H1 (cell line): ENCODE measurements around the gene AANAT. TPM values are rescaled to one million over a fixed set of nuclear protein-coding genes. Genes with fewer than 3 reads are reported as not detected.

Source experiments
- BACH1 ChIP-seq: IDR thresholded peaks from 2 replicates; pipeline ENCODE4 v1.6.1; 2012; ENCODE audit warnings: low read length, improper control_type of control experiment
- CHD7 ChIP-seq: fragments of 300-600 bp; sonication (generic); IDR thresholded peaks from 2 replicates; pipeline ENCODE4 v1.7.1; 2012; ENCODE audit warnings: low read length, moderate library complexity, mild to moderate bottlenecking, inconsistent platforms; ENCODE audit not compliant: insufficient replicate concordance
- CREB1 ChIP-seq: IDR thresholded peaks from 2 replicates; pipeline ENCODE4 v1.6.1; 2012; ENCODE audit warnings: inconsistent platforms
- EZH2 ChIP-seq: fragments of 200-600 bp; sonication (generic); IDR thresholded peaks from 2 replicates; pipeline ENCODE4 v1.7.1; 2012; ENCODE audit warnings: low read depth, mild to moderate bottlenecking, moderate library complexity, low read length, inconsistent platforms; ENCODE audit not compliant: severe bottlenecking
- HDAC6 ChIP-seq: IDR thresholded peaks from one replicate; pipeline ENCODE4 v1.7.1; 2012; ENCODE audit warnings: low read depth, mild to moderate bottlenecking, inconsistent platforms, low read length, moderate library complexity
- JUN ChIP-seq: IDR thresholded peaks from 2 replicates; pipeline ENCODE4 v1.6.1; 2011; ENCODE audit warnings: low read depth, mild to moderate bottlenecking, improper control_type of control experiment, low read length
- RAD21 ChIP-seq, 2 experiments: IDR thresholded peaks in 1 of 2; conservative IDR thresholded peaks in 1 of 2; 2 replicates each; pipeline ENCODE4 v1.6.1; 2011; ENCODE audit warnings: low read depth in 2 of 2, low read length in 2 of 2, improper control_type of control experiment in 1 of 2, inconsistent platforms in 1 of 2, mild to moderate bottlenecking in 1 of 2, moderate library complexity in 1 of 2
- SIRT6 ChIP-seq: IDR thresholded peaks from one replicate; pipeline ENCODE4 v1.7.1; 2012; ENCODE audit warnings: low read length, inconsistent platforms
- SIX5 ChIP-seq: IDR thresholded peaks from 2 replicates; pipeline ENCODE4 v1.6.1; 2011; ENCODE audit warnings: mild to moderate bottlenecking, low read depth, low read length
- polyA plus RNA-seq, 7 experiments: library from polyadenylated mRNA; depleted of rRNA in 3 of 7; stranded (reverse) in 5 of 7; unstranded in 2 of 7; fragments of >200 nt in 5 of 7; fragments of 200-250 nt in 2 of 7; gene quantifications; 1 replicate in 5 of 7; 2 replicates in 1 of 7; 4 replicates in 1 of 7; pipeline versions ENCODE4 v1.2.1 to v1.2.3, GENCODE V29; 2011 to 2013; ENCODE audit warnings: missing spikeins in 2 of 7, mixed read lengths in 2 of 7
- total RNA-seq: library from RNA; stranded (reverse); fragmentation: NEBNext Ultra II Directional; extraction: Animal tissue kit (Norgen Biotek cat#: 25700); gene quantifications from 2 replicates; pipeline ENCODE4 v1.2.1, GENCODE V29; 2021

Gene AANAT
- total and polyA plus RNA-seq, 2 of the 8 experiments (the other 6 are each of a cell fraction or from before 2014, with no cell fraction given): 0.53 TPM; not detected in 1

DNA sequence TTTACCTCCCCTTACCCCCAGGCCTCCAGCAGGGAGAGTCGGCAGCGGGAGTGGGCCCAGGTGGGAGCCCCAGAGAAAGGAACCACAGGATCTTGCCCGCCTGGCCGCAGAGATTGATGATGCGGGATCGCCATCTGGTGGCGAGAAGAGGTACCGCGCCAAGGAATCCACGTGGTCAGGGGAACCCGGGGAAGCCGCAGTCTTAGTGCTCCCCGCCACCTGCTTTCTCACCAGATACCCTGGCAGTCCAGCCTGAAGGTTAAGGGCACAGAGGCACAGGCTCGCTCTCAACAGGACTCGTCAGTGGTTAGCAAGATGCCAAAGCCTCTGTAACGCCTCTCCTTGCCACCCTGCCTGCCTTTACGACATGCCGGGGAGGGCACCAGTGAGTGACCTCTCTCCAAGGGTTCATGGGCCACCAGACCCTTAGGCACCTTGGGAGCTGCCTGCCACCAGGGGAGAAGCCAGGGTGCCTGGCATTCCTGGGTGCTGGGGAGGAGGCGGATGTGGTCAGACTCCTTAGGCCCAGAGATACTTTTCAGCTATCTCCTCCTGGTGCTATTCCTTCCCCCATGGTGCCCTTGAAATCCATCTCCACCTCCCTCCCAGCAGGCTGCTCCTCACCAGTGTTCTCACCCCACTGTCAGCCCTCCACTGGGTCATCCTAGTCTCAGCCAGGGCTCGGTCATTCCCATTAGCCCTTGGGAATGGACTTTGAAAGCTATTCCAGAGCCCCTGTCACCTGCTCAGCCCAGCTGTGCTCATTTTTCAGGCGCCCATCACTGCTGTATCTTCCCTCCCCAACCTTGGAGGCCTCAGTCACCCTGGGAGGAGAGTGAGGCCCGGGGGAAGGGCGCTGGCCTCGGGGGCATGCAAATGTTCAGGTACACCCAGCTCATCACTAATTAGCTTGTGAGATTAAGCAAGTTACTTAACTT is 39.3 kb downstream of the AANAT start (continued):
- TF ChIP-seq SIX5: no peak
- TF ChIP-seq RAD21 (IDR thresholded peaks at IDR 0.05 in 1 of 2, conservative IDR thresholded peaks at IDR 0.05 in 1 of 2; ENCODE audit: low read depth in 2 of 2, low read length in 2 of 2): peak; percentile 96 to 97
- TF ChIP-seq SIRT6: no peak
- TF ChIP-seq JUN: no peak
- TF ChIP-seq BACH1: 0 out of 2 replicates have a peak, but pooled peaks have one; percentile 22
- TF ChIP-seq CHD7: no peak
- no peak for TF ChIP-seq CREB1
- peak; percentile 23 for TF ChIP-seq EZH2
- no peak for TF ChIP-seq HDAC6
- TF ChIP-seq, all 59 proteins: peak for 14
